Mammary epithelial cell (primary cell): ENCODE results near the gene GPR39.

Experiments used
- EZH2 ChIP-seq: IDR thresholded peaks from 2 replicates; pipeline ENCODE4 v1.6.1; 2012; ENCODE audit warnings: low read length, inconsistent platforms, borderline replicate concordance
- TF ChIP-seq, protein P1 (sequence below), 2 donors: IDR thresholded peaks in 1 of 2; conservative IDR thresholded peaks in 1 of 2; 2 replicates each; pipeline ENCODE4 v1.5.1; 2011 to 2012; ENCODE audit warnings: inconsistent platforms in 2 of 2, low read length in 2 of 2, mild to moderate bottlenecking in 2 of 2, control low read depth in 1 of 2, low read depth in 1 of 2; ENCODE audit not compliant: insufficient read depth in 1 of 2; ENCODE audit errors: extremely low read depth in 1 of 2

DNA sequence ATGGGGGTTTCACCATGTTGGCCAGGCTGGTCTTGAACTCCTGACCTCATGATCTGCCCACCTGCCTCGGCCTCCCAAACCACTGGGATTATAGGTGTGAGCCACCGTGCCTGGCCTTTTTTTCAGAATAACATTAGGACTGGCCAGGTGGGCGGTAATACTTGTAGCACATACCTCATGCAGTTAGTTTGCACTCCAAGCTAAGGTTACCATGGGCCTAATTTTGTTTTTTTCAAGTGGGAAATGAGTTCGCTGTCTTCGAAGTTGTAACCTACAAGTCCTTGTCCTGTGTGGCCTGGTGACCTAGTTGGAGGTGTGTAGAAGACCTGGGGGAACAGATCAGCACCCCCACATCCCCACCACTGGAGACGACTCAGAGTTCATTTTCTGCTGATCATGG is 178.6 kb downstream of the GPR39 start:
- TF ChIP-seq, protein P1, sequence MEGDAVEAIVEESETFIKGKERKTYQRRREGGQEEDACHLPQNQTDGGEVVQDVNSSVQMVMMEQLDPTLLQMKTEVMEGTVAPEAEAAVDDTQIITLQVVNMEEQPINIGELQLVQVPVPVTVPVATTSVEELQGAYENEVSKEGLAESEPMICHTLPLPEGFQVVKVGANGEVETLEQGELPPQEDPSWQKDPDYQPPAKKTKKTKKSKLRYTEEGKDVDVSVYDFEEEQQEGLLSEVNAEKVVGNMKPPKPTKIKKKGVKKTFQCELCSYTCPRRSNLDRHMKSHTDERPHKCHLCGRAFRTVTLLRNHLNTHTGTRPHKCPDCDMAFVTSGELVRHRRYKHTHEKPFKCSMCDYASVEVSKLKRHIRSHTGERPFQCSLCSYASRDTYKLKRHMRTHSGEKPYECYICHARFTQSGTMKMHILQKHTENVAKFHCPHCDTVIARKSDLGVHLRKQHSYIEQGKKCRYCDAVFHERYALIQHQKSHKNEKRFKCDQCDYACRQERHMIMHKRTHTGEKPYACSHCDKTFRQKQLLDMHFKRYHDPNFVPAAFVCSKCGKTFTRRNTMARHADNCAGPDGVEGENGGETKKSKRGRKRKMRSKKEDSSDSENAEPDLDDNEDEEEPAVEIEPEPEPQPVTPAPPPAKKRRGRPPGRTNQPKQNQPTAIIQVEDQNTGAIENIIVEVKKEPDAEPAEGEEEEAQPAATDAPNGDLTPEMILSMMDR (conservative IDR thresholded peaks at IDR 0.05 in 1 of 2, IDR thresholded peaks at IDR 0.05 in 1 of 2; ENCODE audit: extremely low read depth in 1 of 2, insufficient read depth in 1 of 2, low read depth in 1 of 2, low read length in 2 of 2): no peak
- TF ChIP-seq EZH2: no peak
